IPS-18c (cell line): Measurements from ENCODE around the gene ZNF213.
A peak's percentile ranks its signal among the peaks of the same experiment; 100 is the strongest.

Experiments
- H3K4me3 ChIP-seq: 2 replicates; pipeline ENCODE4 v1.7.0; 2013; ENCODE audit warnings: low read depth, mild to moderate bottlenecking, low read length, moderate library complexity; ENCODE audit not compliant: insufficient read depth
- H3K9me3 ChIP-seq: one replicate; pipeline ENCODE4 v1.6.1; 2013; ENCODE audit warnings: mild to moderate bottlenecking, low read length, moderate library complexity; ENCODE audit not compliant: control insufficient read depth, insufficient read depth

Gene ZNF213

DNA sequence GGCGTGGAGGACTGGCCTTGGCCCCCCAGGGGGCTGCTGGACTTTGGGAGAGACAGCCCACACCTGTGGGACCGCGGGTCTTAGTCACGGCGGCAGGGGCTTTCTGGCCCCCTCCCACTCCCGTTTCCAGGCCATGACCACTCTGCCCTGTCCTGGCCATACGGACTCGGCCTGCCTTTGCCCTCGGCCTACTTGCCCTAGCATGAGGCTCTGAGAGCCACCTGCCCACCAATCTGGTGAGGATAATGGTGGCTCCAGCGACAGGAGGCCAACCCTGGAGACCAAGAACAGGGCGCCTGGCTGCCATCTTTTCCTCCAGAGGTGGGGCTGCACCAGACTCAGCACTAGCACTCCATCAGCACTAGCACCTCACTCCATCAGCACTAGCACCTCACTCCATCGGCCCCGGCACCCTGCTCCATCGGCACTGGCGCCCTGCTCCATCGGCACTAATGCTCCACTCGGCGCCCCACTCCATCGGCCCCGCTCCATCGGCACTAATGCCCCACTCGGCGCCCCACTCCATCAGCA lies 7.0 kb downstream of the ZNF213 start:
- H3K4me3 ChIP-seq: no peak overlapping the region

DNA sequence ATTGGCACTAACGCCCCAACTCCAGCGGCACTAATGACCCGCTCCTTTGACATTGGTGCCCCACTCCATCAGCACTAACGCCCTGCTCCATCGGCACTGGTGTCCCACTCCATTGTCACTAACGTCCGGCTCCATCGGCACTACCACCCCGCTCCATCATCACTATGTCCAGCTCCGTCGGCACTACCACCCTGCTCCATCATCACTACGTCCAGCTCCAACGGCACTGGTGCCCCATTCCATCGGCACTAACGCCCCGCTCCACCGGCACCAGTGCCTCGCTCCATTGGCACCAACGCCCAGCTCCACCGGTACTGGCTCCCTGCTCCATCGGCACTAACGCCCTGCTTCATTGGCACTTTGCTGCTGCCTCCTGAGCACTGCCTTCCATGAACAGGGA lies 7.5 kb downstream of the ZNF213 start:
- Histone ChIP-seq H3K9me3 (no peaks in the 10 kb centered on the region), H3K4me3 (no peak overlapping the region)

More for the DNA sequence above, 7.0 kb downstream of the ZNF213 start:
- no peaks in the 10 kb centered on the region for H3K9me3 ChIP-seq

DNA sequence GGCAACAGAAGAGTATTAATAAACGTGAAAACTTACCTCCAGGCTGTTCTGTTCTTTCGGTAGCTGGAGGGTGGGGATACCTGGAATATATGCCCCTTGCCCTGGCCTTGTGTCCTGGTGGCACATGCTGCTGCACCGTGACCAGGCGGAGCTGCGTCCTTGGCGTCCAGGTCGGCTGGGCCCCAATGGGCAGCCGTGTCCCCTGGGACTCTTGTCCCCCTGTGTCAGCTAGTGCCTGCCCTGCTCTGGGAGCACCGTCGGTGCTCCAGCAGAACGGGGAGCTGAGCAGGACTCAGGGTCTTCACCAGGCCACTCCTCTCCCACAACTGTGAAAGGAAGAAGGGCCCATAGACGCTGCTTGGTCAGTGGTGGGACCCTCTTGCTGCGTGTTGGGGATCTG lies 7.9 kb downstream of the ZNF213 start:
- H3K4me3 ChIP-seq: no peak overlapping the region
- H3K9me3 ChIP-seq: no peaks in the 10 kb centered on the region

GRCh38 chr16:3143189-3143588 lies 8.4 kb downstream of the ZNF213 start:
- Histone ChIP-seq H3K4me3 (no peak overlapping the region), H3K9me3 (no peaks in the 10 kb centered on the region)

DNA sequence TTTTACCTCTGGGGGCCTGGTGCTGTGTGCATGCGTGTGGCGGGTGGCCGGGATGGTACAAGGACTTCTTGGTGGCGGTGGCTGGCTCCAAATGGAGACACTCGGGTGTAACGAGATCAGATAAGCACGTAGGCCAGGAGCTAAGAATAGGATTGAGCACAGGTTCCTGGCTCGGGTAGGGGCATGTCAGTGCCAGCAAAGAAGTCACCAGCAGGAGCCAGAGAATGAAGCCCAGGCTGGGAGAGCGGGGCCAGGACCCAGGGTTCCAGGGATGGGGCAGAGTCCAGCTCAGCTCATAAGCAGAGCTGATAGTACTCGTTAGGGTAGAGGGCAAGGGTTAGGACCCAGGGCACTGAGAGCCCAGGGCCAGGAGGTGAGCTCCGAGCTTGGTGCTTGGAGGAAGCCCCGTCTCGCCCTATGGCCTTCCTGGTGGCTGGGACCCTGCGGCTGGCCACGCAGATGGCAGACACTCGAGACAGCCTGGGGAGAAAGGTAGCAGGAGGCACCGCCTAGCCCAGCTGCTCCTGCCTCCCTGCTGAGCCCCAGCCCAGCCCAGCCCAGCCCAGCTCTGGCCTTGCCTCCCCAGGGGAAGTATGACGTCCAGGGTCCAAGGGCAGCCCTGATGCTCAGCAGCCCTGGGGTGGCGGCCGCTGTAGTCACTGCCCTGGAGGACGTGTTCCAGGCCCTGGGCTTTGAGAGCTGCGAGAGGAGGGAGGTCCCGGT lies 8.9 kb downstream of the ZNF213 start:
- H3K9me3 ChIP-seq: no peaks in the 10 kb centered on the region
- H3K4me3 ChIP-seq: no peak overlapping the region

GRCh38 chr16:3144321-3144983 lies 9.6 kb downstream of the ZNF213 start:
- H3K4me3 ChIP-seq: no peak overlapping the region
- H3K9me3 ChIP-seq: no peaks in the 10 kb centered on the region

GRCh38 chr16:3145151-3145550 lies 10.3 kb downstream of the ZNF213 start:
- H3K9me3 ChIP-seq: no peaks in the 10 kb centered on the region
- no peak overlapping the region; the same call in 1 of the 2 replicates for H3K4me3 ChIP-seq

- no peak overlapping the region for H3K4me3 ChIP-seq
- H3K9me3 ChIP-seq: no peaks in the 10 kb centered on the region
Observed at GRCh38 chr16:3145660-3146059, 10.8 kb downstream of the ZNF213 start.

- Histone ChIP-seq H3K4me3 (no peak overlapping the region), H3K9me3 (no peaks in the 10 kb centered on the region)
Observed at GRCh38 chr16:3147046-3147756, 12.4 kb downstream of the ZNF213 start.

DNA sequence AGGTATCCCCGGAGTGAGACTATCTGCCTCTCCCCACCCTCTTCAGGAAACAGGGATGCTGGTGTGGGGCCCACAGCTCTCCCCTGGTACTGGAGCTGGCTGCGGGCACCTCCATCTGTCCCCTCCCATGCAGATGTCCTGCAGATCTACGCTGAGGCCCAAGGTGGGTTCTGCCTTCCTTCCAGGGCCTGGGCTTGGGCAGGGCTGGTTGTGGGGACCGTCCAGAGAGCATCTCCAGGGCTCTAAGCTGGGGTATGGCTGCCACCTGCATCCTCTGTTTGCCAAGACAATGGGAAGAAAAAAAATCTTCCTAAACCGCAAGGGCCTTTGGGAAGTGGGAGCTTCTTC lies 12.9 kb downstream of the ZNF213 start:
- H3K4me3 ChIP-seq: no peak overlapping the region
- no peaks in the 10 kb centered on the region for H3K9me3 ChIP-seq

GRCh38 chr16:3148256-3149192 lies 13.7 kb downstream of the ZNF213 start:
- Histone ChIP-seq H3K4me3 (no peak overlapping the region), H3K9me3 (no peaks in the 10 kb centered on the region)

DNA sequence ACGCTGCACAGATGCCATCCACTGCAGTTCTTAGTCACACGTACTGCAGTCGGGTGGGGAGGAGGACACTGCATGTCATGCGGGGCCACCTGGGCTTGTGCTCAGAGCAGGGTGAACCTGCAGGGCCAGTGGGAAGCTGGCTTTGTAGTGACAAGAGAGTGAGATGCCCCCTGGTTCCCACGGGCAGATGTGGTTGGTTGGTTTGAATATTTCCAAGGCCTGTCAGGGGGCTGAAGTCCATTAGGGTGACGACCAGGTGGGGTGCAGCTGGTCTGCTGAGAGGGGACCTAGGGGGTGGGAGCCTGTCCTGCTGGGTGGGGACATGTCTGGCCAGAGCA lies 14.3 kb downstream of the ZNF213 start:
- no peaks in the 10 kb centered on the region for H3K9me3 ChIP-seq
- peak overlapping the region; percentile 52; the same call in 1 of the 2 replicates for H3K4me3 ChIP-seq

- no peaks in the 10 kb centered on the region for H3K9me3 ChIP-seq
- H3K4me3 ChIP-seq: peak overlapping the region; percentile 52
Observed at GRCh38 chr16:3149630-3150345, 15.0 kb downstream of the ZNF213 start.

- H3K9me3 ChIP-seq: no peaks in the 10 kb centered on the region
- peak overlapping the region; percentile 52 for H3K4me3 ChIP-seq
Observed at GRCh38 chr16:3150346-3151218, 15.8 kb downstream of the ZNF213 start.

GRCh38 chr16:3152027-3152276 lies 17.1 kb downstream of the ZNF213 start:
- Histone ChIP-seq H3K9me3 (no peaks in the 10 kb centered on the region), H3K4me3 (peak overlapping the region; percentile 75; the same call in 1 of the 2 replicates)
